ENCODE data around the gene INPP5K.

The INPP5K gene

DNA sequence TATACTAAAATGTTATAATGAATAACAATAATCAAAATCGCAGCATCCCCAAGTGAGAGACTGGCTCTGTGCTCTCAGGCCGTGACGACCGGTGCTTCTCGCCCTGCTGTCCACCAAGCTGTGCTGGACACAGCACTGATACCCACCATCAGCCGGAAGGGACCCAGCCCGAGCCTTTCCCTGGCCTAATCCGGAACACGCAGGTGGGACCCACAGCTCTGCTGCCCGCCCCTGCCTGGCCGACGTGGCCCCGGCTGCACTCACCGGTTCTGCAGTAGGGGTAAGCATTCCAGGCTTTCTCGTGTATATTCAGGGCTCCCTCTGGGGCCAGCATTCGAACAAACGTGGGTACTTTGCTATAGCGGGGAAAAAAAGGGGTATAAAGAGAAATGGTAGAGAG lies 31.6 kb upstream of the INPP5K start:
- peaks cover 2% of the 10 kb centered on the region for H3K79me2 ChIP-seq (ENCODE audit: control insufficient read depth, low read length)
- no peaks in the 10 kb centered on the region for H3K9me2 ChIP-seq (replicated peaks; ENCODE audit: control insufficient read depth, low read length)
- H3K4me3 ChIP-seq (ENCODE audit: low read length) = no peak overlapping the region
- H3K36me3 ChIP-seq (ENCODE audit: control insufficient read depth, low read length) = peaks cover 65% of the 10 kb centered on the region
- H4K20me1 ChIP-seq (ENCODE audit: control insufficient read depth, insufficient read depth, low read depth, low read length) = no peaks in the 10 kb centered on the region
- no peaks in the 10 kb centered on the region for H3K4me1 ChIP-seq (ENCODE audit: control insufficient read depth, low read length)
- no peaks in the 10 kb centered on the region for H3F3A ChIP-seq (ENCODE audit: control insufficient read depth, insufficient read depth)
- TF ChIP-seq EZH2phosphoT487 (IDR thresholded peaks at IDR 0.05; ENCODE audit: borderline replicate concordance, low read length) = no peak
- TF ChIP-seq, protein P1, sequence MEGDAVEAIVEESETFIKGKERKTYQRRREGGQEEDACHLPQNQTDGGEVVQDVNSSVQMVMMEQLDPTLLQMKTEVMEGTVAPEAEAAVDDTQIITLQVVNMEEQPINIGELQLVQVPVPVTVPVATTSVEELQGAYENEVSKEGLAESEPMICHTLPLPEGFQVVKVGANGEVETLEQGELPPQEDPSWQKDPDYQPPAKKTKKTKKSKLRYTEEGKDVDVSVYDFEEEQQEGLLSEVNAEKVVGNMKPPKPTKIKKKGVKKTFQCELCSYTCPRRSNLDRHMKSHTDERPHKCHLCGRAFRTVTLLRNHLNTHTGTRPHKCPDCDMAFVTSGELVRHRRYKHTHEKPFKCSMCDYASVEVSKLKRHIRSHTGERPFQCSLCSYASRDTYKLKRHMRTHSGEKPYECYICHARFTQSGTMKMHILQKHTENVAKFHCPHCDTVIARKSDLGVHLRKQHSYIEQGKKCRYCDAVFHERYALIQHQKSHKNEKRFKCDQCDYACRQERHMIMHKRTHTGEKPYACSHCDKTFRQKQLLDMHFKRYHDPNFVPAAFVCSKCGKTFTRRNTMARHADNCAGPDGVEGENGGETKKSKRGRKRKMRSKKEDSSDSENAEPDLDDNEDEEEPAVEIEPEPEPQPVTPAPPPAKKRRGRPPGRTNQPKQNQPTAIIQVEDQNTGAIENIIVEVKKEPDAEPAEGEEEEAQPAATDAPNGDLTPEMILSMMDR (IDR thresholded peaks at IDR 0.05; ENCODE audit: low read depth, low read length, poor library complexity, severe bottlenecking) = no peak
- no peak overlapping the region for H3K27ac ChIP-seq (ENCODE audit: low read depth, low read length)
- H3K9me3 ChIP-seq (ENCODE audit: control insufficient read depth, insufficient read depth, low read length) = no peaks in the 10 kb centered on the region
- H3K4me2 ChIP-seq (ENCODE audit: low read length) = no peak overlapping the region
- H3K27me3 ChIP-seq (ENCODE audit: control insufficient read depth, low read length) = no peaks in the 10 kb centered on the region

DNA sequence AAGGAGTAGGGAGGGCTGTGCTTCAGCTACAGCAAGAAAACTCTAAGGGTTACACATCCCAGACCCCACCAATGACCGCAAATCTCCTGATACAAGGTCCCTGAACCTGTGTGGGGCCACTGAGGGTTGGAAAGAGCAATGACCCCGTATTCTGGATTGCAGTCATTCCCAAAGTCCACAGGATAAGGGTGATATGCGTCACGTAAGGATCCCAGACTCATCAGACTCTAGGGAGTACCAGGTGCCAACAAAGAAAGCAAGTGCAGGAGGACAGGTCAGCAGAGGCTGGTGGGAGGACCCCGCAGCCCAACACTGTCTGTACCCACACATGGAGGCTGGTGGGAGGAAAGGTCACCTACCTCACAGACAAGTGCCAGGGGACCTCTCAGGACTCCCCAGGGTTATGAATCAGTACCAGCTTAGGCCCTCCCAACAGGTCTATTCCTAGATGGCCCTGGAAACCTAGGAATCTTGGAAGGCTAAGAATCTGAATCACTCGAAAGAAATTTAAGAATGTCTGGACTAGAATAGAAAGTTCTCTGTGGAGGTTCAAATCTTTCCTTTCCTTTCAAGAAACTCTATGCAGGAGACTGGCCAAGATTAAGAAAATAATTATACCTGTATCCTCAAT lies 30.0 kb upstream of the INPP5K start:
- Histone ChIP-seq H3K36me3 (ENCODE audit: control insufficient read depth, low read length) (peaks cover 64% of the 10 kb centered on the region), H3K27me3 (ENCODE audit: control insufficient read depth, low read length) (no peaks in the 10 kb centered on the region), H3K4me1 (ENCODE audit: control insufficient read depth, low read length) (no peaks in the 10 kb centered on the region), H3K9me3 (ENCODE audit: control insufficient read depth, insufficient read depth, low read length) (no peaks in the 10 kb centered on the region), H3F3A (ENCODE audit: control insufficient read depth, insufficient read depth) (no peaks in the 10 kb centered on the region), H3K9me2 (replicated peaks; ENCODE audit: control insufficient read depth, low read length) (no peaks in the 10 kb centered on the region), H3K27ac (ENCODE audit: low read depth, low read length) (no peak overlapping the region), H3K79me2 (ENCODE audit: control insufficient read depth, low read length) (no peaks in the 10 kb centered on the region; the same call in 1 of the 2 replicates), H4K20me1 (ENCODE audit: control insufficient read depth, insufficient read depth, low read depth, low read length) (no peaks in the 10 kb centered on the region), H3K4me3 (ENCODE audit: low read length) (no peak overlapping the region), H3K4me2 (ENCODE audit: low read length) (no peak overlapping the region)
- TF ChIP-seq, protein P1 (IDR thresholded peaks at IDR 0.05; ENCODE audit: low read depth, low read length, poor library complexity, severe bottlenecking) = no peak
- TF ChIP-seq EZH2phosphoT487 (IDR thresholded peaks at IDR 0.05; ENCODE audit: borderline replicate concordance, low read length) = no peak

DNA sequence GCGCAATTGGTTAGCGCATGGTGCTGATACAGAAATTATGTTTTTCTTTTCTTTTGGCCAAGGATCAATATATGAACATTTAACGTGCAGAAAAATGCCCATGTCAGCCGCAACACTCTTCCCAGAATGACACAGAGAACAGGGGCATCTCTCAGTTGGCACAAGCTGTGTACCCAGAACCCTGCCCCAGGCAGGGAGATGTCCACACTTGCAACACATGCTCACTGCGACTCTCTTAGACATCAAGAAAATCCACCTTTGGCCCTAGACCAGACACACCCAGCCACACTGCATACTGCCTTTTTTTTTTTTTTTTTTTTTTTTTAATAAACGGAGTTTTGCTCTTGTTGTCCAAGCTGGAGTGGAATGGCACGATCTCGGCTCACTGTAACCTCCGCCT lies 29.2 kb upstream of the INPP5K start:
- Histone ChIP-seq H3F3A (ENCODE audit: control insufficient read depth, insufficient read depth) (no peaks in the 10 kb centered on the region), H3K9me3 (ENCODE audit: control insufficient read depth, insufficient read depth, low read length) (no peaks in the 10 kb centered on the region), H3K27me3 (ENCODE audit: control insufficient read depth, low read length) (no peaks in the 10 kb centered on the region), H3K36me3 (ENCODE audit: control insufficient read depth, low read length) (peaks cover 65% of the 10 kb centered on the region), H3K9me2 (replicated peaks; ENCODE audit: control insufficient read depth, low read length) (no peaks in the 10 kb centered on the region), H3K4me3 (ENCODE audit: low read length) (no peak overlapping the region), H3K4me2 (ENCODE audit: low read length) (no peak overlapping the region), H3K4me1 (ENCODE audit: control insufficient read depth, low read length) (no peaks in the 10 kb centered on the region), H4K20me1 (ENCODE audit: control insufficient read depth, insufficient read depth, low read depth, low read length) (no peaks in the 10 kb centered on the region), H3K27ac (ENCODE audit: low read depth, low read length) (no peak overlapping the region), H3K79me2 (ENCODE audit: control insufficient read depth, low read length) (no peaks in the 10 kb centered on the region; the same call in 1 of the 2 replicates)
- TF ChIP-seq EZH2phosphoT487 (IDR thresholded peaks at IDR 0.05; ENCODE audit: borderline replicate concordance, low read length) = no peak
- TF ChIP-seq, protein P1 (IDR thresholded peaks at IDR 0.05; ENCODE audit: low read depth, low read length, poor library complexity, severe bottlenecking) = no peak

Data from DOHH2 (cell line).